Ishikawa (cell line): ENCODE results near the gene MT1X.

ENCODE experiments used
- CEBPB ChIP-seq: IDR thresholded peaks from 2 replicates; pipeline ENCODE4 v1.6.1; 2012
- EGR1 ChIP-seq: IDR thresholded peaks from 2 replicates; pipeline ENCODE4 v1.6.1; 2012
- EP300 ChIP-seq: IDR thresholded peaks from 2 replicates; pipeline ENCODE4 v1.6.1; 2012; ENCODE audit warnings: borderline replicate concordance
- FOXM1 ChIP-seq: IDR thresholded peaks from 2 replicates; pipeline ENCODE4 v1.6.1; 2012; ENCODE audit warnings: low read depth, borderline replicate concordance
- NFIC ChIP-seq: IDR thresholded peaks from 2 replicates; pipeline ENCODE4 v1.6.1; 2012
- TAF1 ChIP-seq: IDR thresholded peaks from 2 replicates; pipeline ENCODE4 v1.6.1; 2012; ENCODE audit warnings: low read depth, mild to moderate bottlenecking
- TCF12 ChIP-seq: IDR thresholded peaks from 2 replicates; pipeline ENCODE4 v1.6.1; 2012; ENCODE audit warnings: low read depth
- YY1 ChIP-seq: IDR thresholded peaks from 2 replicates; pipeline ENCODE4 v1.6.1; 2012; ENCODE audit warnings: low read depth
- ZBTB7A ChIP-seq: IDR thresholded peaks from 2 replicates; pipeline ENCODE4 v1.6.1; 2012; ENCODE audit warnings: low read depth
- TF ChIP-seq, protein P1 (sequence below): IDR thresholded peaks from 2 replicates; pipeline ENCODE4 v1.6.1; 2012; ENCODE audit warnings: low read depth, mild to moderate bottlenecking
- TF ChIP-seq, protein P2 (sequence below): IDR thresholded peaks from 2 replicates; pipeline ENCODE4 v1.6.1; 2012
- TF ChIP-seq, protein P3 (sequence below): IDR thresholded peaks from 2 replicates; pipeline ENCODE4 v1.6.1; 2012

GRCh38 chr16:56669005-56669839, 13.0 kb upstream of the MT1X start, which contains the start of gene MT1H:
- TF ChIP-seq EP300: no peak
- no peak for TF ChIP-seq TCF12
- no peak for TF ChIP-seq CEBPB
- TF ChIP-seq, protein P1, sequence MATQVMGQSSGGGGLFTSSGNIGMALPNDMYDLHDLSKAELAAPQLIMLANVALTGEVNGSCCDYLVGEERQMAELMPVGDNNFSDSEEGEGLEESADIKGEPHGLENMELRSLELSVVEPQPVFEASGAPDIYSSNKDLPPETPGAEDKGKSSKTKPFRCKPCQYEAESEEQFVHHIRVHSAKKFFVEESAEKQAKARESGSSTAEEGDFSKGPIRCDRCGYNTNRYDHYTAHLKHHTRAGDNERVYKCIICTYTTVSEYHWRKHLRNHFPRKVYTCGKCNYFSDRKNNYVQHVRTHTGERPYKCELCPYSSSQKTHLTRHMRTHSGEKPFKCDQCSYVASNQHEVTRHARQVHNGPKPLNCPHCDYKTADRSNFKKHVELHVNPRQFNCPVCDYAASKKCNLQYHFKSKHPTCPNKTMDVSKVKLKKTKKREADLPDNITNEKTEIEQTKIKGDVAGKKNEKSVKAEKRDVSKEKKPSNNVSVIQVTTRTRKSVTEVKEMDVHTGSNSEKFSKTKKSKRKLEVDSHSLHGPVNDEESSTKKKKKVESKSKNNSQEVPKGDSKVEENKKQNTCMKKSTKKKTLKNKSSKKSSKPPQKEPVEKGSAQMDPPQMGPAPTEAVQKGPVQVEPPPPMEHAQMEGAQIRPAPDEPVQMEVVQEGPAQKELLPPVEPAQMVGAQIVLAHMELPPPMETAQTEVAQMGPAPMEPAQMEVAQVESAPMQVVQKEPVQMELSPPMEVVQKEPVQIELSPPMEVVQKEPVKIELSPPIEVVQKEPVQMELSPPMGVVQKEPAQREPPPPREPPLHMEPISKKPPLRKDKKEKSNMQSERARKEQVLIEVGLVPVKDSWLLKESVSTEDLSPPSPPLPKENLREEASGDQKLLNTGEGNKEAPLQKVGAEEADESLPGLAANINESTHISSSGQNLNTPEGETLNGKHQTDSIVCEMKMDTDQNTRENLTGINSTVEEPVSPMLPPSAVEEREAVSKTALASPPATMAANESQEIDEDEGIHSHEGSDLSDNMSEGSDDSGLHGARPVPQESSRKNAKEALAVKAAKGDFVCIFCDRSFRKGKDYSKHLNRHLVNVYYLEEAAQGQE: no peak
- TF ChIP-seq EGR1: no peak
- TF ChIP-seq ZBTB7A: no peak
- no peak for TF ChIP-seq TAF1
- TF ChIP-seq FOXM1: no peak
- TF ChIP-seq, protein P2, sequence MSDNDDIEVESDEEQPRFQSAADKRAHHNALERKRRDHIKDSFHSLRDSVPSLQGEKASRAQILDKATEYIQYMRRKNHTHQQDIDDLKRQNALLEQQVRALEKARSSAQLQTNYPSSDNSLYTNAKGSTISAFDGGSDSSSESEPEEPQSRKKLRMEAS: no peak
- TF ChIP-seq YY1: no peak
- TF ChIP-seq NFIC: no peak
- TF ChIP-seq, protein P3, sequence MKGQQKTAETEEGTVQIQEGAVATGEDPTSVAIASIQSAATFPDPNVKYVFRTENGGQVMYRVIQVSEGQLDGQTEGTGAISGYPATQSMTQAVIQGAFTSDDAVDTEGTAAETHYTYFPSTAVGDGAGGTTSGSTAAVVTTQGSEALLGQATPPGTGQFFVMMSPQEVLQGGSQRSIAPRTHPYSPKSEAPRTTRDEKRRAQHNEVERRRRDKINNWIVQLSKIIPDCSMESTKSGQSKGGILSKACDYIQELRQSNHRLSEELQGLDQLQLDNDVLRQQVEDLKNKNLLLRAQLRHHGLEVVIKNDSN: no peak
